ENCODE data around the gene PRR15L.

GRCh38 chr17:47918991-47919390 lies 38.7 kb downstream of the PRR15L start:
- TF ChIP-seq CTCF (conservative IDR thresholded peaks at IDR 0.05; ENCODE audit: low read depth in 2 of 2) (no peak), JUNB (IDR thresholded peaks at IDR 0.05; ENCODE audit: unreplicated experiment) (no peak), POLR2AphosphoS5 (IDR thresholded peaks at IDR 0.05; ENCODE audit: low read depth) (no peak)
